Measurements from ENCODE around the gene ACOT7. TPM values are rescaled to one million over a fixed set of nuclear protein-coding genes. Genes with fewer than 3 reads are reported as not detected.

Gene ACOT7
- total RNA-seq, 2 donors from 2014 or later, result 16.9 to 24.9 TPM

DNA sequence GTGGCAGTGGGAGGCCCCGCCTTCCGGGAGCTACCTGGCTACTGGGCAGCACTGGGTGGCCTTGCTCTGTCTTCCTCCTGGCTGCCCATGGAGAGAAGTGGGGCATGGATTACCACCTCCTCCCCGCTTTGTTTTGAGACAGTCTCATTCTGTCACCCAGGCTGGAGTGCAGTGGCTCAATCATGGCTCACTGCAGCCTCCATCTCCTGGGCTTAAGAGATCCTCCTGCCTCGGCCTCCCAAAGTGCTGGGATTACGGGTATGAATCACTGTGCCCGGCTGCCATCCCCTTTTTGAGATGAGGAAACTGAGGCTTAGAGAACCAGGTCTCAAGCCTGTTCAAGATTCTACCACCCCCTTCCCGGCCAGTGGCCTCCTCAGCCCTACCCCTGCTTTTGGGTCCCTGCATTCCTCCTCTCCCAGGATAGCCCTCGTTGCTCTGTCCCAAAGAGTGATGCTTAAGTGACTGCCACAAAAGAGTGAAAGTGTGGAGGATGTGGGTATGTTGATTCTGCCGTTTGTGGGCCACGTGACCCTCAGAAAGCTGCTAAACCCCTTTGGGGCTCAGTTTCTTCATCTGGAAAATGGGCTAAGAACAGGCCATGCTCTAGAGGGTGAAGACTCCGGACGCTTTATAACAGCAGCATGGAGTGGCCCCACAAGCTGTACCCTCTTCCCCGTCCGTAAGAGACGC, 141.7 kb downstream of the ACOT7 start:
- H3K36me3 ChIP-seq, result no peaks in the 10 kb centered on the region
- DNase-seq (ENCODE audit: low spot score), result no peak
- TF ChIP-seq POLR2AphosphoS5 (IDR thresholded peaks at IDR 0.05), result no peak
- TF ChIP-seq, protein P1, sequence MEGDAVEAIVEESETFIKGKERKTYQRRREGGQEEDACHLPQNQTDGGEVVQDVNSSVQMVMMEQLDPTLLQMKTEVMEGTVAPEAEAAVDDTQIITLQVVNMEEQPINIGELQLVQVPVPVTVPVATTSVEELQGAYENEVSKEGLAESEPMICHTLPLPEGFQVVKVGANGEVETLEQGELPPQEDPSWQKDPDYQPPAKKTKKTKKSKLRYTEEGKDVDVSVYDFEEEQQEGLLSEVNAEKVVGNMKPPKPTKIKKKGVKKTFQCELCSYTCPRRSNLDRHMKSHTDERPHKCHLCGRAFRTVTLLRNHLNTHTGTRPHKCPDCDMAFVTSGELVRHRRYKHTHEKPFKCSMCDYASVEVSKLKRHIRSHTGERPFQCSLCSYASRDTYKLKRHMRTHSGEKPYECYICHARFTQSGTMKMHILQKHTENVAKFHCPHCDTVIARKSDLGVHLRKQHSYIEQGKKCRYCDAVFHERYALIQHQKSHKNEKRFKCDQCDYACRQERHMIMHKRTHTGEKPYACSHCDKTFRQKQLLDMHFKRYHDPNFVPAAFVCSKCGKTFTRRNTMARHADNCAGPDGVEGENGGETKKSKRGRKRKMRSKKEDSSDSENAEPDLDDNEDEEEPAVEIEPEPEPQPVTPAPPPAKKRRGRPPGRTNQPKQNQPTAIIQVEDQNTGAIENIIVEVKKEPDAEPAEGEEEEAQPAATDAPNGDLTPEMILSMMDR (IDR thresholded peaks at IDR 0.05), result no peak
- no peak for TF ChIP-seq POLR2A (IDR thresholded peaks at IDR 0.05)
- no peaks in the 10 kb centered on the region for H3K4me1 ChIP-seq (replicated peaks)
- no peaks in the 10 kb centered on the region for H3K9me3 ChIP-seq
- 81% methylated on average over 15 of the region's 15 CpGs for WGBS
- intact Hi-C loops (cut with DNase I), result no loop called here
- H3K27ac ChIP-seq, result no peak overlapping the region
- no peak overlapping the region for H3K4me3 ChIP-seq
- peaks cover 6% of the 10 kb centered on the region for H3K27me3 ChIP-seq (replicated peaks; ENCODE audit: insufficient read depth)

DNA sequence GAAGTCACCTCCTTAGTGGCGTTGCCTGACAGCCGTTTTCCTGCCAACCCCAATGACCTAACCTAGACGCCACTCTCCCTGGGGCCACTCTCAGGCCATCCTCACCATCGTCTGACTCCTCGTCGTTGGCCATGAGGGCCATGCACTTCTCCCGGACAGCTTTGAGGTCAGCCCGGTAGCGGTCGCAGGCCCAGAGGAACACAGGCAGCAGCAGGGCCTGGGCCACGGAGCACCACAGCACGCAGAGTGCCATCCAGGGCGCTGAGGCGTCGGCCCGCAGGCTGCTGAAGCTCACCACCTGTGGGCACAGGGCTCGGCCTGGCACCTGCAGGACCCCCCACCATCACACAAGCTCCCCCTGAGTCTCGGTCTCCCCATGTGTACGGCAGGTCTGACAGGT, 142.3 kb downstream of the ACOT7 start:
- Histone ChIP-seq H3K4me3 (no peak overlapping the region), H3K4me1 (replicated peaks) (no peaks in the 10 kb centered on the region), H3K27ac (no peak overlapping the region), H3K36me3 (no peaks in the 10 kb centered on the region), H3K9me3 (no peaks in the 10 kb centered on the region), H3K27me3 (replicated peaks; ENCODE audit: insufficient read depth) (peaks cover 6% of the 10 kb centered on the region)
- WGBS, result 86% methylated on average over 19 of the region's 19 CpGs
- intact Hi-C loops (cut with DNase I), result no loop called here
- TF ChIP-seq POLR2AphosphoS5 (IDR thresholded peaks at IDR 0.05), result no peak
- TF ChIP-seq, protein P1 (IDR thresholded peaks at IDR 0.05), result no peak
- TF ChIP-seq POLR2A (IDR thresholded peaks at IDR 0.05), result no peak
- DNase-seq (ENCODE audit: low spot score), result no peak

GRCh38 chr1:6249739-6250689, 143.6 kb downstream of the ACOT7 start:
- no peak for DNase-seq (ENCODE audit: low spot score)
- 22% methylated on average over 46 of the region's 71 CpGs for WGBS
- TF ChIP-seq POLR2A (IDR thresholded peaks at IDR 0.05) (no peak), POLR2AphosphoS5 (IDR thresholded peaks at IDR 0.05) (no peak)
- TF ChIP-seq, protein P1 (IDR thresholded peaks at IDR 0.05), result no peak
- Histone ChIP-seq H3K36me3 (no peaks in the 10 kb centered on the region), H3K4me1 (replicated peaks) (peaks cover 6% of the 10 kb centered on the region), H3K27ac (no peak overlapping the region), H3K9me3 (no peaks in the 10 kb centered on the region), H3K4me3 (no peak overlapping the region), H3K27me3 (replicated peaks; ENCODE audit: insufficient read depth) (peaks cover 11% of the 10 kb centered on the region)
- intact Hi-C loops (cut with DNase I), result loop anchor here (5.0 kb wide), 1 partner anchor 142 kb away; the partner anchor contains the start of gene ACOT7

DNA sequence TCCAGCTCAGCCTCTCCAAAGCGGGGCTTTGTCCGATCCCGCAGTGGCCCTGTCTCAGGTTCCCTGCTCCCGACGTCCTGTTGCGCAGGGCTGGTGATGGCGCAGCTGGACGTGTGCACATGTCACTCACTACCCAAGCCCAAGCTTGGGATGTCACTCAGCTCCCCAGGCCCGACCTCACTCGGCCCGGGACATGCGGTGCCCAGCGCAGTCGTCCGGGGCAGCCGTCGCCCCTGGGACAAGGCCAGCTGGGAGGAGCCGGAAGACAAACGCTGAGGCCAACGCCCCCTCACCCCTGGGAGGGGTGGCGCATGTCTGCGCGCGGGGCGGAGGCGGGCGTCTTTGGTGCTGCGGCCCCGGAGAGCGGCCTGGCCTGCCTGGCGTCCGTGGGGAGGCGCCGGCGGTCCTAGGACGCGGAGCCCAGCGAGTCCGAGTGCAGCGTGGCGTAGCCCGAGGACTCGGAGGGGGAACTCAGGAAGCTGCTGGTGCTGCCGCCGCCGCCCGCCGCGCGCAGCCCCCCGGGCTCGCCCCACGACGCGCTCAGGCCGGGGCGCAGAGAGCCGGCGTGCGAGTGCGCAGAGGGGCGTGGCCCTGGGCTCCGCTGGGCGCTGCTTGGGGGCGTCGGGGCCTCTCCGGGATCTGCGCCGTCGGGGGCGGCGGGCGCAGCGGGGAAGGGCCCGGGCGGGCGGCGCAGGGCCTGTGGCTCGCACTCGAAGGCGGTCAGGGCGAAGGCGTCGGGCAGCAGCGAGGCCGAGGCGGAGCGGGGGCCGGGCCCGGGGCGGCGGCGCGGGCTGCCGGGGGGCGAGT, 144.4 kb downstream of the ACOT7 start:
- no peak overlapping the region for H3K4me3 ChIP-seq
- no peak overlapping the region for H3K27ac ChIP-seq
- H3K36me3 ChIP-seq, result no peaks in the 10 kb centered on the region
- H3K4me1 ChIP-seq (replicated peaks), result peaks cover 6% of the 10 kb centered on the region
- TF ChIP-seq, protein P1 (IDR thresholded peaks at IDR 0.05), result no peak
- TF ChIP-seq POLR2AphosphoS5 (IDR thresholded peaks at IDR 0.05), result no peak
- no peak for TF ChIP-seq POLR2A (IDR thresholded peaks at IDR 0.05)
- H3K9me3 ChIP-seq, result no peaks in the 10 kb centered on the region
- no peak for DNase-seq (ENCODE audit: low spot score)
- intact Hi-C loops (cut with DNase I), result loop anchor here (5.0 kb wide), 1 partner anchor 143 kb away; the partner anchor contains the start of gene ACOT7
- H3K27me3 ChIP-seq (replicated peaks; ENCODE audit: insufficient read depth), result peaks cover 17% of the 10 kb centered on the region
- 38% methylated on average over 11 of the region's 96 CpGs for WGBS

All from prostate gland (tissue), 2 donors.